Caco-2 (cell line): ENCODE data around the gene HSPA4L. TPM values are rescaled to one million over a fixed set of nuclear protein-coding genes. Genes with fewer than 3 reads are reported as not detected.

ENCODE experiments used
- BruUV-seq: library from RNA; stranded (reverse); fragments of 400-500 nt; replicated peaks from 2 replicates; lab custom pipeline; 2021; lab: Mats Ljungman, UMichigan
- CTCF ChIA-PET: fragments of 300-600 bp; sonication (Branson Sonifier 250); formaldehyde crosslinking; loops from one replicate; lab custom pipeline; 2022; ENCODE audit warnings: antibody characterized with exemption; lab: Charles Lee
- POLR2A ChIA-PET: fragments of 300-600 bp; sonication (Branson Sonifier 250); formaldehyde crosslinking; loops from one replicate; lab custom pipeline; 2022; ENCODE audit warnings: antibody characterized with exemption; lab: Charles Lee
- DNase-seq, 2 experiments: peaks; one replicate each; pipeline versions ENCODE4 v3.0.0 to v3.0.0-alpha.2; 2020 to 2022
- H3K27me3 ChIP-seq: replicated peaks from 2 replicates; pipeline ENCODE4 v1.6.0; 2011; ENCODE audit warnings: low read length; ENCODE audit not compliant: control insufficient read depth, insufficient read depth
- H3K36me3 ChIP-seq: 2 replicates; pipeline ENCODE4 v1.5.1; 2011; ENCODE audit warnings: low read length; ENCODE audit not compliant: control insufficient read depth, insufficient read depth
- H3K4me1 ChIP-seq: fragments of 250-450 bp; sonication (Bioruptor Pico); 2 replicates; pipeline ENCODE4 v1.5.1; 2020; ENCODE audit warnings: mild to moderate bottlenecking
- H3K4me3 ChIP-seq: 2 replicates; pipeline ENCODE4 v1.5.1; 2011; ENCODE audit warnings: low read depth, mild to moderate bottlenecking, control low read depth, low read length
- H3K9me3 ChIP-seq: fragments of 250-450 bp; sonication (Bioruptor Pico); 2 replicates; pipeline ENCODE4 v1.5.1; 2020; ENCODE audit warnings: mild to moderate bottlenecking, moderate library complexity
- H3K27ac Mint-ChIP-seq: one replicate; pipeline ENCODE4 v1.8.0; 2022; ENCODE audit warnings: mixed read lengths; ENCODE audit not compliant: unreplicated experiment
- H3K27me3 Mint-ChIP-seq: one replicate; pipeline ENCODE4 v1.8.0; 2022; ENCODE audit warnings: mixed read lengths; ENCODE audit not compliant: insufficient read depth, unreplicated experiment
- H3K36me3 Mint-ChIP-seq: one replicate; pipeline ENCODE4 v1.8.0; 2022; ENCODE audit warnings: mild to moderate bottlenecking, mixed read lengths; ENCODE audit not compliant: insufficient read depth, unreplicated experiment
- H3K4me1 Mint-ChIP-seq: one replicate; pipeline ENCODE4 v1.8.0; 2022; ENCODE audit warnings: low read depth, mixed read lengths; ENCODE audit not compliant: unreplicated experiment
- H3K4me3 Mint-ChIP-seq: one replicate; pipeline ENCODE4 v1.8.0; 2022; ENCODE audit warnings: mild to moderate bottlenecking, moderate library complexity, mixed read lengths; ENCODE audit not compliant: unreplicated experiment
- H3K9me3 Mint-ChIP-seq: one replicate; pipeline ENCODE4 v1.8.0; 2022; ENCODE audit warnings: mixed read lengths; ENCODE audit not compliant: unreplicated experiment
- CTCF ChIP-seq, 2 experiments: fragments of 200-600 bp in 1 of 2; IDR thresholded peaks; 1 replicate in 1 of 2; 2 replicates in 1 of 2; pipeline versions ENCODE4 v1.5.1 to v1.8.0; 2011 to 2022; ENCODE audit warnings: antibody characterized with exemption in 1 of 2, control low read depth in 1 of 2, inconsistent platforms in 1 of 2, low read depth in 1 of 2, low read length in 1 of 2, mild to moderate bottlenecking in 1 of 2, moderate library complexity in 1 of 2; ENCODE audit not compliant: insufficient read depth in 1 of 2, severe bottlenecking in 1 of 2, unreplicated experiment in 1 of 2
- intact Hi-C: fragments of 100-400 bp; cut with micrococcal nuclease; formaldehyde crosslinking; loops from one replicate; pipeline ENCODE4 v1.10.0; 2022; ENCODE audit not compliant: unreplicated experiment
- total RNA-seq: library from RNA; stranded (reverse); gene quantifications from 2 replicates; pipeline ENCODE4 v1.2.3, GENCODE V29; 2022

The HSPA4L gene
- total RNA-seq, 1 experiment from 2014 or later, result 3.6 TPM

GRCh38 chr4:127889903-127890302, 107.8 kb downstream of the HSPA4L start:
- H3K36me3 Mint-ChIP-seq, result peaks cover 63% of the 10 kb centered on the region
- TF ChIP-seq CTCF (IDR thresholded peaks at IDR 0.05; ENCODE audit: insufficient read depth in 1 of 2, low read depth in 1 of 2, low read length in 1 of 2, severe bottlenecking in 1 of 2, unreplicated experiment in 1 of 2), result no peak
- H3K4me1 ChIP-seq, result no peaks in the 10 kb centered on the region
- BruUV-seq, result no TSS peak
- intact Hi-C loops, result no loop called here
- no peaks in the 10 kb centered on the region for H3K9me3 Mint-ChIP-seq
- no peak overlapping the region for H3K4me3 Mint-ChIP-seq
- H3K4me3 ChIP-seq, result no peak overlapping the region
- DNase-seq, result no peak
- H3K9me3 ChIP-seq, result no peaks in the 10 kb centered on the region
- no peaks in the 10 kb centered on the region for H3K27me3 ChIP-seq
- ChIA-PET POLR2A (no interaction called here), CTCF (no interaction called here)
- no peak overlapping the region for H3K27ac Mint-ChIP-seq
- H3K36me3 ChIP-seq, result no peaks in the 10 kb centered on the region; the same call in 1 of the 2 replicates
- H3K4me1 Mint-ChIP-seq, result no peaks in the 10 kb centered on the region
- H3K27me3 Mint-ChIP-seq, result no peaks in the 10 kb centered on the region

Other genes with a start within 250 kb of the HSPA4L start
- gene INTU, start 149.4 kb upstream of the HSPA4L start, total RNA-seq, result 2.0 and 3.0 TPM in 2 replicates
- not detected in 2 replicates for gene SLC25A31, start 51.9 kb upstream of the HSPA4L start, total RNA-seq
- 28.2 and 31.1 TPM in 2 replicates for gene PLK4, start 98.6 kb downstream of the HSPA4L start, total RNA-seq
- gene MFSD8, start 182.9 kb downstream of the HSPA4L start, total RNA-seq, result 24.3 and 27.9 TPM in 2 replicates
- 14.9 and 15.1 TPM in 2 replicates for gene ABHD18, start 183.1 kb downstream of the HSPA4L start, total RNA-seq